Right lobe of liver (tissue), 6 donors: ENCODE measurements around the gene MED26. TPM values are rescaled to one million over a fixed set of nuclear protein-coding genes. Genes with fewer than 3 reads are reported as not detected.

Experiments
- ATAC-seq, 4 donors: fragments of 200-7000 bp; cut with Tn5 transposase; one replicate each; pipeline ENCODE4 v1.9.1; 2020; ENCODE audit warnings: mild to moderate bottlenecking in 4 of 4, moderate library complexity in 4 of 4
- DNase-seq, 3 donors: peaks; one replicate each; pipeline ENCODE4 v3.0.0-alpha.2; 2020
- H3K27ac ChIP-seq, 3 donors: fragments of 200-600 bp; one replicate each; pipeline ENCODE4 v1.8.0; 2022
- H3K27me3 ChIP-seq, 2 donors: fragments of 200-600 bp; one replicate each; pipeline ENCODE4 v1.8.0; 2022
- H3K36me3 ChIP-seq, 4 donors: fragments of 200-600 bp; sonication (generic) in 1 of 4; one replicate each; pipeline versions ENCODE4 v1.5.1 to v1.8.0; 2017 to 2022; ENCODE audit warnings: control low read depth in 1 of 4
- H3K4me1 ChIP-seq, 4 donors: fragments of 200-600 bp; sonication (generic) in 1 of 4; one replicate each; pipeline versions ENCODE4 v1.5.1 to v1.8.0; 2017 to 2022; ENCODE audit warnings: control low read depth in 1 of 4
- H3K4me3 ChIP-seq, 3 donors: fragments of 200-600 bp; one replicate each; pipeline ENCODE4 v1.8.0; 2022
- H3K9me3 ChIP-seq, 4 donors: fragments of 200-600 bp; sonication (generic) in 1 of 4; one replicate each; pipeline versions ENCODE4 v1.5.1 to v1.8.0; 2017 to 2022; ENCODE audit warnings: control low read depth in 1 of 4
- CTCF ChIP-seq, 4 donors: fragments of 200-600 bp in 3 of 4; fragments of 450-650 bp in 1 of 4; IDR thresholded peaks; one replicate each; pipeline versions ENCODE4 v1.5.1 to v1.8.0; 2016 to 2022; ENCODE audit warnings: antibody characterized with exemption in 4 of 4, mild to moderate bottlenecking in 2 of 4
- POLR2A ChIP-seq: fragments of 450-650 bp; IDR thresholded peaks from one replicate; pipeline ENCODE4 v1.6.1; 2017; ENCODE audit warnings: antibody characterized with exemption, mild to moderate bottlenecking
- WGBS: methylation state at CpG from one replicate; pipeline ENCODE4 v1.1.6; 2018; ENCODE audit warnings: low coverage, low lambda C conversion rate; ENCODE audit not compliant: insufficient coverage; ENCODE audit errors: missing lambda C conversion rate; 5-methylcytosine and 5-hydroxymethylcytosine counted together
- intact Hi-C, 2 donors: fragments of 100-400 bp; cut with DNase I; formaldehyde crosslinking; loops; one replicate each; pipeline versions ENCODE4 v1.11.2 to v1.14.1; 2022
- total RNA-seq, 6 experiments: library from RNA; depleted of rRNA in 2 of 6; stranded (reverse); fragments of >200 nt in 2 of 6; fragmentation: NEBNext Ultra II Directional in 3 of 6; extraction: Animal tissue kit (Norgen Biotek cat#: 25700) in 3 of 6; gene quantifications; one replicate each; pipeline versions ENCODE4 v1.1.0 to v1.2.4, GENCODE V29; 2016 to 2023
- donor health status: DM: no; HTN: yes; CAD: no.
- donor health status: DM: no; HTN: no; CAD: no.
- donor health status: DM: no; HTN: no; CAD: no.
- donor health status: DM: no; HTN: yes; CAD: no.
- donor health status: DM: no; HTN: yes; CAD: no.

Gene MED26
- total RNA-seq, 6 experiments from 2014 or later, result 3.4 to 5.4 (median 4.4) TPM

- peak; percentile 38 to 66 (median 59) for DNase-seq
- H3K27ac ChIP-seq, result no peak overlapping the region
- H3K4me1 ChIP-seq, result peaks cover 0 to 18% (median 3%) of the 10 kb centered on the region in 4 donors
- peaks cover 0 to 20% (median 6%) of the 10 kb centered on the region in 4 donors for H3K36me3 ChIP-seq
- 0% methylated on average over 9 of the region's 31 CpGs for WGBS
- H3K27me3 ChIP-seq, result no peaks in the 10 kb centered on the region
- H3K4me3 ChIP-seq, result peak overlapping the region; percentile 70 to 98 (median 88)
- intact Hi-C loops, result no loop called here
- no peak for TF ChIP-seq POLR2A
- TF ChIP-seq CTCF (IDR thresholded peaks at IDR 0.05), result no peak
- no peak for ATAC-seq
- H3K9me3 ChIP-seq, result no peaks in the 10 kb centered on the region
Measured at GRCh38 chr19:16661480-16662034, 33.6 kb upstream of the MED26 start.

GRCh38 chr19:16660763-16661479, 32.9 kb upstream of the MED26 start, which contains the start of gene TMEM38A:
TSS of gene TMEM38A (plus strand) at chr19:16661139. CDS start at chr19:16661218, 79 bp downstream.
- intact Hi-C loops, result no loop called here
- H3K4me3 ChIP-seq, result peak within 1 kb of the TSS; percentile 70 to 98 (median 88)
- ATAC-seq (peak; percentile 31 to 57 (median 46)), DNase-seq (peak; percentile 69 to 75 (median 75))
- H3K9me3 ChIP-seq, result no peaks in the 10 kb centered on the region
- 0% methylated on average over 28 of the region's 76 CpGs for WGBS
- TF ChIP-seq POLR2A, result peak; percentile 16
- TF ChIP-seq CTCF (IDR thresholded peaks at IDR 0.05), result no peak
- H3K27ac ChIP-seq, result peak within 1 kb of the TSS; percentile 64 to 78 (median 75)
- no peaks in the 10 kb centered on the region for H3K27me3 ChIP-seq
- peaks cover 0 to 26% (median 6%) of the 10 kb centered on the region in 4 donors for H3K36me3 ChIP-seq
- H3K4me1 ChIP-seq, result peaks cover 0 to 18% (median 3%) of the 10 kb centered on the region in 4 donors

GRCh38 chr19:16659832-16660708, 32.1 kb upstream of the MED26 start, which contains the start of gene SMIM7:
TSS of gene SMIM7 (minus strand) at chr19:16660144. CDS start at chr19:16660110, 34 bp downstream.
- intact Hi-C loops, result no loop called here
- no peaks in the 10 kb centered on the region for H3K27me3 ChIP-seq
- WGBS, result 0% methylated on average over 19 of the region's 60 CpGs
- H3K27ac ChIP-seq, result peak within 1 kb of the TSS; percentile 64 to 78 (median 75)
- DNase-seq, result peak; percentile 98 to 99 (median 99)
- ATAC-seq, result peak; percentile 95 to 98 (median 96)
- H3K36me3 ChIP-seq, result peaks cover 0 to 35% (median 6%) of the 10 kb centered on the region in 4 donors
- H3K4me3 ChIP-seq, result peak within 1 kb of the TSS; percentile 70 to 98 (median 88)
- peak; percentile 69 for TF ChIP-seq POLR2A
- TF ChIP-seq CTCF (IDR thresholded peaks at IDR 0.05), result peak in 3 of 4 donors; percentile 12 to 48 (median 36)
- no peaks in the 10 kb centered on the region for H3K9me3 ChIP-seq
- H3K4me1 ChIP-seq, result peaks cover 0 to 18% (median 3%) of the 10 kb centered on the region in 4 donors

GRCh38 chr19:16659464-16659831, 31.4 kb upstream of the MED26 start:
- ATAC-seq (no peak), DNase-seq (no peak)
- intact Hi-C loops, result no loop called here
- Histone ChIP-seq H3K27me3 (no peaks in the 10 kb centered on the region), H3K4me1 (peaks cover 0 to 18% (median 3%) of the 10 kb centered on the region in 4 donors), H3K4me3 (peak overlapping the region; percentile 70 to 98 (median 88)), H3K9me3 (no peaks in the 10 kb centered on the region), H3K27ac (peak overlapping the region in 2 of 3 donors; percentile 64 to 75), H3K36me3 (peaks cover 0 to 41% (median 7%) of the 10 kb centered on the region in 4 donors)
- WGBS, result 2% methylated on average over 12 of the region's 14 CpGs
- TF ChIP-seq POLR2A, result no peak
